ENCODE measurements around the gene PPFIBP1. TPM values are rescaled to one million over a fixed set of nuclear protein-coding genes. Genes with fewer than 3 reads are reported as not detected.

Gene PPFIBP1
- total and polyA plus RNA-seq, 2 of the 13 experiments (the other 11 are each of a cell fraction or from before 2014, with no cell fraction given) = 16.2 to 21.8 TPM

- TF ChIP-seq ZNF430 (CRISPR knock-in tag; IDR thresholded peaks at IDR 0.05) = no peak
- no peak for TF ChIP-seq HOXA7 (CRISPR knock-in tag; IDR thresholded peaks at IDR 0.05)
- no peak for TF ChIP-seq CCAR2 (optimal IDR thresholded peaks at IDR 0.05; ENCODE audit: low read depth, low read length)
- TF ChIP-seq ZNF441 (CRISPR knock-in tag; IDR thresholded peaks at IDR 0.05; ENCODE audit: borderline replicate concordance) = 0 out of 2 replicates have a peak, but pooled peaks have one; percentile 35
- TF ChIP-seq ZNF34 (CRISPR knock-in tag; IDR thresholded peaks at IDR 0.05; ENCODE audit: borderline replicate concordance) = no peak
- no peak for TF ChIP-seq ZNF276 (CRISPR knock-in tag; IDR thresholded peaks at IDR 0.05; ENCODE audit: low read depth)
- TF ChIP-seq EED (CRISPR knock-in tag; IDR thresholded peaks at IDR 0.05) = no peak
- no peak for TF ChIP-seq SRF (IDR thresholded peaks at IDR 0.05; ENCODE audit: low read depth, low read length)
- TF ChIP-seq ZNF343 (CRISPR knock-in tag; IDR thresholded peaks at IDR 0.05) = peak; percentile 97
- no peak for TF ChIP-seq ZNF138 (CRISPR knock-in tag; IDR thresholded peaks at IDR 0.05; ENCODE audit: low read depth)
- no peak for TF ChIP-seq HNRNPLL (IDR thresholded peaks at IDR 0.05; ENCODE audit: low read depth, low read length, poor library complexity, severe bottlenecking)
- TF ChIP-seq ZBTB1 (CRISPR knock-in tag; IDR thresholded peaks at IDR 0.05; ENCODE audit: borderline replicate concordance) = no peak
- TF ChIP-seq HMG20B (CRISPR knock-in tag; conservative IDR thresholded peaks at IDR 0.05) = no peak
- TF ChIP-seq ZNF557 (CRISPR knock-in tag; IDR thresholded peaks at IDR 0.05) = no peak
- no peak for TF ChIP-seq DNMT3B (CRISPR knock-in tag; conservative IDR thresholded peaks at IDR 0.05)
- TF ChIP-seq KDM2A (CRISPR knock-in tag; IDR thresholded peaks at IDR 0.05; ENCODE audit: borderline replicate concordance, low read depth) = peak; percentile 40; the same call in 1 of the 2 replicates
- TF ChIP-seq PRDM15 (CRISPR knock-in tag; IDR thresholded peaks at IDR 0.05) = no peak
- no peak for TF ChIP-seq ZBTB42 (CRISPR knock-in tag; IDR thresholded peaks at IDR 0.05)
- TF ChIP-seq GZF1 (CRISPR knock-in tag; IDR thresholded peaks at IDR 0.05) = no peak
- no peak for TF ChIP-seq ZIK1 (CRISPR knock-in tag; IDR thresholded peaks at IDR 0.05; ENCODE audit: borderline replicate concordance, low read depth)
- TF ChIP-seq U2AF2 (IDR thresholded peaks at IDR 0.05; ENCODE audit: low read depth, low read length) = no peak
- no peak for TF ChIP-seq ZNF256 (CRISPR knock-in tag; conservative IDR thresholded peaks at IDR 0.05)
- TF ChIP-seq HNRNPL (IDR thresholded peaks at IDR 0.05; ENCODE audit: low read depth, low read length) = peak; percentile 67; the same call in 1 of the 2 replicates
- TF ChIP-seq PBX3 (CRISPR knock-in tag; IDR thresholded peaks at IDR 0.05; ENCODE audit: borderline replicate concordance) = no peak
Observed at GRCh38 chr12:27705263-27705662, 181.3 kb downstream of the PPFIBP1 start (continued).
